OCI-LY3 (cell line): ENCODE data around the gene IL37.

ENCODE experiments used
- H2AFZ ChIP-seq: fragments of 200-600, 300-600 bp; shearing (Covaris generic); 2 replicates; pipeline ENCODE4 v1.6.0; 2014; ENCODE audit warnings: antibody characterized with exemption, low read depth, low read length
- H3K27ac ChIP-seq: fragments of 200-600, 300-600 bp; sonication (generic); 2 replicates; pipeline ENCODE4 v1.5.1; 2014; ENCODE audit warnings: mild to moderate bottlenecking, low read length, moderate library complexity, mixed read lengths
- H3K27me3 ChIP-seq: fragments of 200-600, 300-600 bp; sonication (generic); 2 replicates; pipeline ENCODE4 v1.6.1; 2014; ENCODE audit warnings: low read depth, low read length, mixed read lengths
- H3K36me3 ChIP-seq: fragments of 200-600, 300-600 bp; sonication (generic); replicated peaks from 2 replicates; pipeline ENCODE3; 2014; ENCODE audit warnings: low read depth, low read length, mixed read lengths
- H3K4me1 ChIP-seq: fragments of 300-600, 200-600 bp; sonication (generic); 2 replicates; pipeline ENCODE4 v1.6.1; 2014; ENCODE audit warnings: low read length, mixed read lengths
- H3K4me2 ChIP-seq: fragments of 200-600, 300-600 bp; sonication (generic); 2 replicates; pipeline ENCODE4 v1.6.1; 2014; ENCODE audit warnings: low read length, mixed read lengths
- H3K4me3 ChIP-seq: fragments of 300-600, 200-600 bp; sonication (generic); 2 replicates; pipeline ENCODE4 v1.5.1; 2014; ENCODE audit warnings: antibody characterized with exemption, mild to moderate bottlenecking, low read length, moderate library complexity
- H3K79me2 ChIP-seq: fragments of 300-600, 200-600 bp; shearing (Covaris generic); 2 replicates; pipeline ENCODE4 v1.6.1; 2014; ENCODE audit warnings: mild to moderate bottlenecking, low read length, mixed read lengths
- H3K9ac ChIP-seq: fragments of 300-600, 200-600 bp; shearing (Covaris generic); 2 replicates; pipeline ENCODE4 v1.6.0; 2014; ENCODE audit warnings: mild to moderate bottlenecking, low read length, moderate library complexity
- H3K9me3 ChIP-seq: fragments of 200-600, 300-600 bp; shearing (Covaris generic); 2 replicates; pipeline ENCODE4 v1.6.1; 2014; ENCODE audit warnings: low read length, mixed read lengths; ENCODE audit not compliant: insufficient read depth
- H4K20me1 ChIP-seq: fragments of 200-600, 300-600 bp; sonication (generic); 2 replicates; pipeline ENCODE4 v1.6.1; 2016; ENCODE audit warnings: low read length, mixed read lengths; ENCODE audit not compliant: insufficient read depth
- EZH2phosphoT487 ChIP-seq: fragments of 200-600 bp; shearing (Covaris generic); IDR thresholded peaks from 2 replicates; pipeline ENCODE4 v1.6.1; 2018; ENCODE audit warnings: antibody characterized with exemption, mixed run types, low read depth
- TF ChIP-seq, protein P1 (sequence below): fragments of 200-600, 300-600 bp; sonication (generic); IDR thresholded peaks from 2 replicates; pipeline ENCODE4 v1.5.1; 2014; ENCODE audit warnings: antibody characterized with exemption, low read length, low read depth

Gene IL37

DNA sequence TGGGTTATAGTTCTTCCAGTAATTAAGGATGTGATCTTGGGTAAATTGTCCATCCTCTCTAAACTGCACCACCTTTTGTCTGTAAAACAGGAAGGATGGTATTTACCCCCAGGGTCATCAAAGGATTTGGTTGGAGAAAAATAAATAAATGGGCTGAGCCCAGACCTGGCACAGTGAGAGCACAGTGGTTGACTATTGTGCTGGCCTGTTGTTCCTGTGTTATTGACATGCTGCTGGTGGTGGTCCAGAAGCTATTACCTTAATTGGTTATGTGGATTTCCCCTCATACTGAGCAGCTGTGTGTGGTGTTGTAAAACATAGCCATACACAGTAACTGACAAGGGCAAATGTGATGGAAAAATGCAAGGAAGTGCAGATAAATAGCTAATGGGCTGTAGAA lies 746 bp upstream of the IL37 start:
- H4K20me1 ChIP-seq = no peaks in the 10 kb centered on the region
- TF ChIP-seq, protein P1, sequence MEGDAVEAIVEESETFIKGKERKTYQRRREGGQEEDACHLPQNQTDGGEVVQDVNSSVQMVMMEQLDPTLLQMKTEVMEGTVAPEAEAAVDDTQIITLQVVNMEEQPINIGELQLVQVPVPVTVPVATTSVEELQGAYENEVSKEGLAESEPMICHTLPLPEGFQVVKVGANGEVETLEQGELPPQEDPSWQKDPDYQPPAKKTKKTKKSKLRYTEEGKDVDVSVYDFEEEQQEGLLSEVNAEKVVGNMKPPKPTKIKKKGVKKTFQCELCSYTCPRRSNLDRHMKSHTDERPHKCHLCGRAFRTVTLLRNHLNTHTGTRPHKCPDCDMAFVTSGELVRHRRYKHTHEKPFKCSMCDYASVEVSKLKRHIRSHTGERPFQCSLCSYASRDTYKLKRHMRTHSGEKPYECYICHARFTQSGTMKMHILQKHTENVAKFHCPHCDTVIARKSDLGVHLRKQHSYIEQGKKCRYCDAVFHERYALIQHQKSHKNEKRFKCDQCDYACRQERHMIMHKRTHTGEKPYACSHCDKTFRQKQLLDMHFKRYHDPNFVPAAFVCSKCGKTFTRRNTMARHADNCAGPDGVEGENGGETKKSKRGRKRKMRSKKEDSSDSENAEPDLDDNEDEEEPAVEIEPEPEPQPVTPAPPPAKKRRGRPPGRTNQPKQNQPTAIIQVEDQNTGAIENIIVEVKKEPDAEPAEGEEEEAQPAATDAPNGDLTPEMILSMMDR = no peak
- TF ChIP-seq EZH2phosphoT487 = no peak
- no peaks in the 10 kb centered on the region for H3K9me3 ChIP-seq
- H3K4me1 ChIP-seq = peaks cover 4% of the 10 kb centered on the region
- no peak overlapping the region for H3K27ac ChIP-seq
- H3K79me2 ChIP-seq = no peaks in the 10 kb centered on the region
- H3K9ac ChIP-seq = no peak overlapping the region
- H2AFZ ChIP-seq = no peak overlapping the region
- no peaks in the 10 kb centered on the region for H3K27me3 ChIP-seq
- H3K4me2 ChIP-seq = no peak overlapping the region
- no peaks in the 10 kb centered on the region for H3K36me3 ChIP-seq
- H3K4me3 ChIP-seq = no peak overlapping the region

DNA sequence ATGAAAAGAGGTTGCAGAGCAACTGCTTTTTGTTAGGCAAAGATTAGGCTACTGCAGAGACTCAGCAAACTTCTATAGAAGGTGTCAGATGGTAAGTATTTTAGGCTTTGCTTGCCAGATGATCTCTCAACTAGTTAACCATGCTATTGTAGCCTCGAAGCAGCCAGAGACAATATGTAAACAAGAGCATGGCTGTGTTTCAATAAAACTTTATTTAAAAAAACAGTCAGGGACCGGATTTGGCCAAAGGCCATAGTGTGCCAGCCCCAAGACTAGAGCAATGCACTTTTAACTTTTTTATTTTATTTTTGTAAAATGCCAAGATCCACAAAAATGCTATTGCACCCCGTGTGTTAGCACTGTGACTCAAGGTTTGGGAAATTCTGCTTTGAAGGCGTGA lies 1.4 kb downstream of the IL37 start:
- Histone ChIP-seq H3K36me3 (no peaks in the 10 kb centered on the region), H3K4me2 (no peak overlapping the region), H2AFZ (no peak overlapping the region), H3K4me3 (no peak overlapping the region), H3K27ac (no peak overlapping the region), H3K79me2 (no peaks in the 10 kb centered on the region), H3K27me3 (no peaks in the 10 kb centered on the region), H3K4me1 (peaks cover 4% of the 10 kb centered on the region), H4K20me1 (no peaks in the 10 kb centered on the region), H3K9me3 (no peaks in the 10 kb centered on the region), H3K9ac (no peak overlapping the region)
- TF ChIP-seq EZH2phosphoT487 = no peak
- TF ChIP-seq, protein P1 = no peak

DNA sequence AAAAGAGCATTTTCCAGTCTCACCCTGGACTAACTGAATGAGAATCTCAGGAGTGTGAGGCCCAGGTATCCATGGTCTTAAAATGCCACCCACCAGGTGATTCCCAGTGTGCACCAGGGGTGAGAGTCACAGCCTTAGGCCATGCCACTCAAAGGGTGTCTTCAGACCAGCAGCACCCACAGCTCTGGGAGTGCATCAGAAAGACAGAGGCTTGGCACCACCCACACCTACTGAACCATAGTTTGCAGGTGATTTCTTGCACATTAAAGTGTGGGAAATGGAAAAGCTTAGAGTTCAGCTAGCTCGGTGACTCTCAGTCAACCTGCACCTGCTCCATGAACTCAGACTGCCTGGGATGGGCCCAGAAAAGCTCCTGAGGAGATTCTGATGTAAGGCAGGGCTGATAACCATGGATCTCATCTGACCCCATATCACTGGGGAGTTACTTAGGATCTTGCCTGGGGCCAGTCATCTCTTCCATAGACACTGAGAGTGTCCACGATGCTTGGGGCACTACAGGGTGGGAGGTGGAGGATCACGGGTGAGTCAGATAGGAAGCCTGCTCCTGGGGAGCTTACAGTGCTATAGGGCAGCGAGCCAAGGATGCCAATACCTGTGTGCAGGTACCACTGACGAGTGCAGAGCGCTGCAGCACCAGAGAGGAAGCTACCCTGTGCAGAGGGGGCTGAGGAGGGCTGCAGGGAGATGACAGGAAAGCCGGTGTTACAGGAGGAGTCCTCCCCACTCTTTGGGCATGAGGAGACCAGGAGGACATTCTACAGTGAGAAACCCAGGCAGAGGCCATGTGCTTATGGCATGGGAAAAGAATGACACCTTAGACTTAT lies 4.6 kb downstream of the IL37 start:
- Histone ChIP-seq H3K36me3 (no peaks in the 10 kb centered on the region), H3K9me3 (no peaks in the 10 kb centered on the region), H3K27me3 (no peaks in the 10 kb centered on the region), H3K27ac (no peak overlapping the region), H3K79me2 (no peaks in the 10 kb centered on the region), H3K4me3 (no peak overlapping the region), H3K4me1 (no peaks in the 10 kb centered on the region), H3K4me2 (no peak overlapping the region), H2AFZ (no peak overlapping the region), H4K20me1 (no peaks in the 10 kb centered on the region), H3K9ac (no peak overlapping the region)
- TF ChIP-seq EZH2phosphoT487 = no peak
- TF ChIP-seq, protein P1 = no peak

DNA sequence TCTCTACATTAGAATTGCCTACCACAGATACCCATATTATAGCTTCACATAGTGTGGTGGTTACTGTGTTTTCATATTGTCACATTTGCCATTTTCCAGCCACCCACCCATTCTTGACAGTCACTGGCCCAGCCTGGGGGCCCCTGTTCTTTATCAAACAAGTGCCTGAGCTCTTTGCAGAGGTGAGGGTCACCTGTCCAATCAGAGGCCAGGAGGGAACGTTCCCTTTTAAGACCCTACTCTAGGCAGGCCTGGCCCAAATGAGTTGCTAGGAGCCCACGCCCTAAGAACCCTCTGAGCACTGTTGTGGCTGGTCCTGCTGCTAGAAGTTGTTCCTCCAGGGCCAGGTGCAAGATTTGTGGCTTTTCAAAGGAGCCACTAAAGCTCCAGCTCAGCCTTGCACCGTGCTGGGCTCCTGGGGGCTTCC lies 5.2 kb downstream of the IL37 start:
- no peaks in the 10 kb centered on the region for H3K4me1 ChIP-seq
- H3K4me2 ChIP-seq = no peak overlapping the region
- no peak overlapping the region for H3K9ac ChIP-seq
- H3K9me3 ChIP-seq = no peaks in the 10 kb centered on the region
- H2AFZ ChIP-seq = no peak overlapping the region
- no peaks in the 10 kb centered on the region for H3K36me3 ChIP-seq
- H3K4me3 ChIP-seq = no peak overlapping the region
- TF ChIP-seq, protein P1 = no peak
- TF ChIP-seq EZH2phosphoT487 = no peak
- no peak overlapping the region for H3K27ac ChIP-seq
- no peaks in the 10 kb centered on the region for H3K79me2 ChIP-seq
- H3K27me3 ChIP-seq = no peaks in the 10 kb centered on the region
- no peaks in the 10 kb centered on the region for H4K20me1 ChIP-seq
